OCI-M2 (cell line): Measurements from ENCODE around the gene ZDHHC17.

Experiments used
- DNase-seq: peaks from one replicate; lab custom pipeline; 2025; ENCODE audit not compliant: unreplicated experiment; lab: John Stamatoyannopoulos, UW

The ZDHHC17 gene

GRCh38 chr12:76813972-76814371 lies 50.1 kb downstream of the ZDHHC17 start:
- DNase-seq = no peak

- DNase-seq = no peak
Measured at GRCh38 chr12:76820888-76821482, 57.1 kb downstream of the ZDHHC17 start.

DNA sequence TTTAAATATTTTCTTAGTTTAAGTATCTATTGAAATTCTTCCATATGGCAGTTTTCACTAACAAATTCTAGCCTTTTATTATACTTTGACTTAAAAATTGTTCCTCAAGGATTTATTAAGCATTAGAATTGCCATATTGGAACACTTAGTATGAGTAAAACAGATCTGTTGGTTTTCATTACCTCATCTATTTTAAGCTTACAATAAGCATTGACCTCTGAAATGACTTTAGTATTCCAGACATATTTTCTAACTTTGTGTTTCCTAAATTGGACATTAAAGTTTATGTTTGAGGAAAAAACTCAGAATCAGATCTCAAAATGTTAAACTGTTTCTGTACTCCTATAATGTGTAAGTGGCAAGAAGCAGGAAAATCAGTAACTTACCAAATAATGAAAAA lies 66.5 kb downstream of the ZDHHC17 start:
- no peak for DNase-seq

DNA sequence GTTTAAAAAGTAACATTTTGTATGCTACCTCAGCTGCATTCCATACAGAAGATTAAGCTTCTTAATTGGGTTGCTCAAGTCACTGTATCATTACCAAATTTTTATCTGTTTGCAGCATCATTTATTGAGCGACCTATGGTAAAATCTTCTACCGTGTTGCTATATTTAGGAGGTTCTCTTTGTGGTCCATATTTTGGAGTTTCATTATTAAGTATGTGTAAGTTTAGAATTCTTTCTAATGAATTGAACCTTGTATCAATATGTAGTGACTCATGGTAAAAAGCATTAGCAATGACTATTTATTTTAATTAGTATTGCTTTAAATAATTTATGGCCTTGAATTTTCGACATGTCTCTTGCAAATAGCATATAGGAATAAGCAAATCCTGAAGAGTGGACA lies 72.7 kb downstream of the ZDHHC17 start:
- DNase-seq = no peak

- DNase-seq = no peak
Measured at GRCh38 chr12:76847260-76847659, 83.3 kb downstream of the ZDHHC17 start.

DNA sequence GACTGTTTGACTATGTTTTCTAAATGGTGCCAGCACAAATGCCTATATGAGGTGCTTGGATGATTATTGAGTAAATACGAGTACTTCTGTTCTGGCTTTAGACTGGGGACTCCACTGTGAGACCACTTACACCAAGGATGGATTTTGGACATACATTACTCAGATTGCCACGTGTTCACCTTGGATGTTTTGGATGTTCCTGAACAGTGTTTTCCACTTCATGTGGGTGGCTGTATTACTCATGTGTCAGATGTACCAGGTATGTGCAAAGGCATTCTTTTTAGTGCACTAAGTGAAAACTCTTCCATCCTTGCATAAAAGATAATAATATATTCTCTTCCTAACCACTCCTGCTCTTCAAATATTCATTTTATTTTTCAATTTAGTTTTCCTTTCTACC lies 84.2 kb downstream of the ZDHHC17 start:
- no peak for DNase-seq

DNA sequence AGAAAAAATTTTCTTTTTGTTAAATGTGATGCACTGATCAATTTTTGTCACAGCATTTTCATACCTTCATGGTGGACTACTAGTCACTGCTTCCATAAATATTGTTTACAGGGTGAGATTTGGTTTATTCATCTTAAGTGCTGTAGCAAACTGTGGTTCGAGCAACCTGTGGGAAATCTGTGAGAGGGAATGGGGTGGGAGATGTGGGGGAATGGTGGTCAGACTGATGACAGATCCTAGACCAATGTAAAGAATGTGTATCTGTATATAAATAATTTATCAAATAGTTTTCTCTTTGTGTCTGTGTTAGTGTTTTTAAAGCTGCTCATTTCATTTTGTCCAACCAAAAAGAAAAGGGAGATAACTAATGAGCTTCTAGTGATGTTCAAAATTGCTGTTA lies 88.2 kb downstream of the ZDHHC17 start:
- DNase-seq = no peak

DNA sequence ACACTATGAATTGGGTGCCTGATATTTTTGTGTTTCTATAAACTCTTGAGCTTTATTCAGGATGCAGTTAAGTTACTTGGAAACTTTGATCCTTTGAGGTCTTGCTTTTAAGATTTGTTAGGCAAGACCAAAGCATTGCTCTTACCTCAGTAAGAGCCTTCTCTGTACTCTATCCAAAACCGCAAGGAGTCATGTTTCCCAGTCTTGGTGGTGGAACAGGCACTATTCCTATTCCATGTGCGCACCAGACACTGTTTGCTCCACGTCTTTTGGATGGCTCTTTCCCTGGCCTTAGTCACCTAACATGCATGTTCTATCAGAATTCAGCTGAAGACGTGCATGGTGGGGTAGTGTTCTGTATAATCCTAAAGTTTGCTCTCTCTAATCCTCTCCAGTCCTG lies 91.4 kb downstream of the ZDHHC17 start:
- DNase-seq = no peak

GRCh38 chr12:76856018-76856644 lies 92.2 kb downstream of the ZDHHC17 start:
- no peak for DNase-seq

DNA sequence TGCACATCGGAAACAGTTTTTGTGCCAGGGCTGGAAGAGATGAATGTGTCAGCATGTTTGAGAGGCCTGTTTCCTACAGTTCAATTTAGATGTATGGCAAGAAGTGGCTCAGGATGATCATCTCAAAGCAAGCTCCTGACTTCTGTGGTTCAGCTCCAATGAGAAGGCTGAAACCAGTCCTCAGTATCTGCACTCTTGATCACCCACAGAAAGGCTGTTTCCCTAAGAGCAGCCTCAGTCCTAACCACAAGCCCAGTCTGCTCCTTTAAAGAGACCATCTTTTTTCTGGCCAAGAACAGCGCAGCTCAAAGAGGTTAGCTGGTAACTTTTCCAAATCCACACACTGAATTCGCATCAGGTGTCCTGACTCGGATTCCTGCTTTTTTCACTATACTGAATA lies 95.7 kb downstream of the ZDHHC17 start:
- no peak for DNase-seq

GRCh38 chr12:76860256-76860655 lies 96.3 kb downstream of the ZDHHC17 start:
- DNase-seq = no peak

GRCh38 chr12:76863005-76863670 lies 99.2 kb downstream of the ZDHHC17 start:
- no peak for DNase-seq

GRCh38 chr12:76863837-76864236 lies 99.9 kb downstream of the ZDHHC17 start:
- no peak for DNase-seq

DNA sequence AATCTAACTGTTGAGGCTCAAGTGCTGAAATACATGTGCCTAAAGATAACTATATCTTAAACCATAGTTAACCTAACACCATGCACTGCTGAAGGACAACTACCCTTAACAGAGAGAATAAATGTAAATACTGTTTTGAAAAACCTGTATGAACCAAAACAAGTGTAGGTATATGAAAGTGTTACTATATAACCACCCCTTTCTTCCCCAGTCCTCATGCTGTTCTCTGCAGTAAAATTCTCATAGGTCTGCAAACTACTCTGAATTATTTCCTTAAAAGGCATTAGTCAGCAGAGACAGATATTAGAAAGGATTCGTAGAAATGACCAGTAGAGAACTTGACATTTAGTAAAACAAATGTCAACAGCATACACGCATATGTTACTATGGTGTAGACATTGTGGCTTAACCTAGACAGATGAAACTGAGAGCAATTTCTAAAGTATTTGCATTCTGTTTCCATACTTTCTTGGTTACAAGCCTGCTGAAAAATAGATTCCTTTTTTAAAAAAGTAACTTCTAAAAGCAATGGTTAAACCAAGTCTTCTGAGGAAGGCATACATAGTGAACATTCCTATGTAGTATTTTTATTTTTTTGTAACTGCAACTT lies 101.0 kb downstream of the ZDHHC17 start:
- DNase-seq = no peak

GRCh38 chr12:76866151-76866567 lies 102.2 kb downstream of the ZDHHC17 start:
- no peak for DNase-seq

- DNase-seq = no peak
Measured at GRCh38 chr12:76866726-76867125, 102.8 kb downstream of the ZDHHC17 start.

DNA sequence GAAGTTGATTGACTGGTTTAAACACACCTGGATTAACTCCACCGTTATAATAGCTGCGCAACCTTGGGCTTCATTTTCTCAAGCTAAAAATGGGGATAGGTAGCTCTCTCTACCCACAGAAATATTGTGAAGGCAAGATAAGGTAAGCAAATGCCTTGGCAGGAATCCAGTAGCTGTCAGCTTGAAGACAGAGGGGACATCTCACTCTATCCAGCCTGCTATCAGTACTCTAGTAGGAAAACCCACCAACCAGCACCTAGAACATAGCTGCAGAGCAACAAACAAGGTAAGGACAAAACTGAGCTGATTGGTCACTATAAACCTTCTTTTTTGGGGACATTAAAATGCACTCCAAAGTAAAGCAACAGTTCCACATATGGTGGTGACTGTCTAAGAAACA lies 107.2 kb downstream of the ZDHHC17 start:
- DNase-seq = no peak

DNA sequence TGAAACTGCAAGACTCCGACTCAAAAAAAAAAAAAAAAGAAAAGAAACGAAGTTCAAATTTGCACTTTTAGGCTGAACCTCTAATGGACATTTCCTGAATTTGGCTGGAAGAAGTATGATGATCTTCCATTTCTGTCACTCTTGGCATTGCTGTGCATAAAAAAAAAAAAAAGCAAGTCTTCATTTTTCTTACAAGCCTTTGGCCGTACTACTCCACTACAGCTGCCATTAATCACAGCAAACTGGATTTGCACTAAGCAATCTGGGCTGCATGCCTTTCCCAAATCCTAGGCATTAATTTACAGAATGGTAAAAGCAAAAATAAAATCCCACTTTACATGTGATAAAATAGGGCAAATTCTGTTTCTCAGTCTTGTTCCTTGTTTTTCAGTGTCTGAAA lies 107.8 kb downstream of the ZDHHC17 start:
- DNase-seq = no peak

- DNase-seq = no peak
Measured at GRCh38 chr12:76872415-76872814, 108.5 kb downstream of the ZDHHC17 start.

- no peak for DNase-seq
Measured at GRCh38 chr12:76874027-76874426, 110.1 kb downstream of the ZDHHC17 start.

DNA sequence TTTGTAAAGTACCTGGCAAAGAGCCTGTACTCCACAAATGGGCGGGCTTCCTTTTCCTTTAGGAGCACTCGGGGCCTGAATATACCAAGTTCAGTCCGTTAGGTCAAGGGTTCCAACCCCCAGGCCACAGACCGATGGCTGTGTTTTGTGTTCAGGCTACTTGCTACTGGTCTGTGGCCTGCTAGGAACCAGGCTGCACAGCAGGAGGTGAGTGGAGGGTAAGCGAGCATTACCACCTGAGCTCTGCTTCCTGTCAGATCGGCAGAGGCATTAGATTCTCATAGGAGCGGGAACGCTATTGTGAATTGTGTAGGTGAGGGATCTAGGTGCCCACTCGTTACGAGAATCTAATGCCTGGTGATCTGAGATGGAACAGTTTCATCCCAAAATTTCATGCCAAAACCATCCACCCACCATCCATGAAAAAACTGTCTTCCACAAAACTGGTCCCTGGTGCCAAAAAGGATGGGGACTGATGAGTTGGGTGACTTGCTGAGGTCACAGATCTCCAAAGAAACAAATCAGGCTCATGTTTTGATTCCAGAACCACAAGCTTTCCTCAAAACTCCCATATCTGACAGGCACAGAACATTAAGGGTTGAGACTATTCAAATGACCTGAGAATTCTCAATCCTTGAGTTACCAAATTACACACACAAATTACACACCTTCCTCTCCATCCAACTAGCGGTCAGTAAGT lies 110.7 kb downstream of the ZDHHC17 start:
- no peak for DNase-seq
